Measurements from ENCODE around the gene RNASE4.

Gene RNASE4

DNA sequence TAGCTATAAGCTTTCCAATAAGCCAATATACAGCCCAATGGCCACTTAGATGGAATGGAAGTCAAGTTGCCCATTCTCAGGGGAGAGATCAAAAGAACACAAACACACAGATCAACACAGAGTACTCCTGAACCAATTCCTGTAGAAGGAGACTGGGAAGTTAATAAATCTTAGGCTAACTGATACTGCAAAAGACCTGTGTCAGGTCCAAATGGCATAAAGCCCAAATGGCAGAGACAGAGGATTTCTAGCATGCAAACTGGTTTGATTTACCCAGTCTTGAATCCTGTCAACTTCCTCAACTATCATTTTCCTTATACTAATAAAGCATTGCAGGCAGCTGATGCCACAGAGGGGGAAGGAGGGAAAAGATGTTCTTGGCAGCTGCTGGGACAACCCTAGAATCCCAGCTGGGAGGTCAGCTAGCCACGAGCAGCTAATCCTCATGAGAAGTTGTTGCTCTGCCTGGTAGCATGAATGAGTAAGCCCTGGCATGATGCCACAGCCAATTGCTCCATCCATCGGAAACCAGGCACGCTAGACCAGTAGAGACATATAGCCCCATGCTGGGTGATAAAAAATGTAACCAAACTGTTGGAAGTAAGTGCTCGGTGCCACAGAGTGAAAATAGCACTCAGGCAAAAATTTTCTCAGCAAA lies 30.4 kb downstream of the RNASE4 start:
- Histone ChIP-seq H3K27me3 (replicated peaks; ENCODE audit: insufficient read depth, low read length) (no peaks in the 10 kb centered on the region), H3K9me2 (replicated peaks; ENCODE audit: insufficient read depth, low read length) (no peaks in the 10 kb centered on the region), H2AFZ (ENCODE audit: low read length) (no peak overlapping the region), H3K9ac (ENCODE audit: low read length) (no peak overlapping the region), H3K4me2 (ENCODE audit: low read depth, low read length) (no peak overlapping the region), H3K27ac (ENCODE audit: low read length) (no peak overlapping the region), H3K79me2 (ENCODE audit: low read length) (no peaks in the 10 kb centered on the region), H3K9me3 (replicated peaks; ENCODE audit: insufficient read depth, low read length) (no peaks in the 10 kb centered on the region), H4K20me1 (ENCODE audit: insufficient read depth, low read length) (no peaks in the 10 kb centered on the region), H3F3A (ENCODE audit: insufficient read depth, low read length) (no peaks in the 10 kb centered on the region), H3K4me3 (ENCODE audit: low read length) (no peak overlapping the region), H3K36me3 (replicated peaks; ENCODE audit: insufficient read depth, low read length) (no peaks in the 10 kb centered on the region), H3K4me1 (ENCODE audit: low read length) (no peaks in the 10 kb centered on the region)
- TF ChIP-seq CTCF (IDR thresholded peaks at IDR 0.05; ENCODE audit: low read length) (no peak), EZH2 (optimal IDR thresholded peaks at IDR 0.05; ENCODE audit: low read depth, low read length) (no peak), EZH2phosphoT487 (IDR thresholded peaks at IDR 0.05; ENCODE audit: low read length) (no peak)
- no peak for DNase-seq

DNA sequence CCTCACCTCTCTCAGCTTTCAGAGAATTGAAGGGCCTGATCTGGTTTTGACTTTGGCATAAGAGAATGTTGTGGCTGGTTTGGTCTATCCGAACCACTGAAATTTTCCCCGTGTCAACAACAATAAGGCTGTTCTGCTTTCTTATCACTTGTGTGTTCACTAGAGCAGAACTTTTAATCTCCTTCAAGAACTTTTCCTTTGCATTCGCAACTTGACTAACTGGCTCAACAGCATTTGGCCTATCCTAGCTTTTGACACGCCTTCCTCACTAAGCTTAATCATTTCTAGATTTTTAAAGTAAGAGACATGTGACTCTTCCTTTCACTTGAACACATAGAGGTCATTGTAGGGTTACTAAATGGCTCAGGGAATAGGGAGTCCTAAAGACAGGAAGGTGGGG lies 35.4 kb downstream of the RNASE4 start:
- no peak overlapping the region for H3K4me3 ChIP-seq (ENCODE audit: low read length)
- H3K9me3 ChIP-seq (replicated peaks; ENCODE audit: insufficient read depth, low read length), result no peaks in the 10 kb centered on the region
- no peak overlapping the region for H2AFZ ChIP-seq (ENCODE audit: low read length)
- H4K20me1 ChIP-seq (ENCODE audit: insufficient read depth, low read length), result no peaks in the 10 kb centered on the region
- H3K4me2 ChIP-seq (ENCODE audit: low read depth, low read length), result no peak overlapping the region
- H3K27me3 ChIP-seq (replicated peaks; ENCODE audit: insufficient read depth, low read length), result no peaks in the 10 kb centered on the region
- no peak overlapping the region for H3K27ac ChIP-seq (ENCODE audit: low read length)
- no peaks in the 10 kb centered on the region for H3K79me2 ChIP-seq (ENCODE audit: low read length)
- H3F3A ChIP-seq (ENCODE audit: insufficient read depth, low read length), result no peaks in the 10 kb centered on the region
- TF ChIP-seq CTCF (IDR thresholded peaks at IDR 0.05; ENCODE audit: low read length) (no peak), EZH2phosphoT487 (IDR thresholded peaks at IDR 0.05; ENCODE audit: low read length) (no peak), EZH2 (optimal IDR thresholded peaks at IDR 0.05; ENCODE audit: low read depth, low read length) (no peak)
- no peak for DNase-seq
- no peaks in the 10 kb centered on the region for H3K4me1 ChIP-seq (ENCODE audit: low read length)
- H3K9ac ChIP-seq (ENCODE audit: low read length), result no peak overlapping the region
- no peaks in the 10 kb centered on the region for H3K36me3 ChIP-seq (replicated peaks; ENCODE audit: insufficient read depth, low read length)
- no peaks in the 10 kb centered on the region for H3K9me2 ChIP-seq (replicated peaks; ENCODE audit: insufficient read depth, low read length)

DNA sequence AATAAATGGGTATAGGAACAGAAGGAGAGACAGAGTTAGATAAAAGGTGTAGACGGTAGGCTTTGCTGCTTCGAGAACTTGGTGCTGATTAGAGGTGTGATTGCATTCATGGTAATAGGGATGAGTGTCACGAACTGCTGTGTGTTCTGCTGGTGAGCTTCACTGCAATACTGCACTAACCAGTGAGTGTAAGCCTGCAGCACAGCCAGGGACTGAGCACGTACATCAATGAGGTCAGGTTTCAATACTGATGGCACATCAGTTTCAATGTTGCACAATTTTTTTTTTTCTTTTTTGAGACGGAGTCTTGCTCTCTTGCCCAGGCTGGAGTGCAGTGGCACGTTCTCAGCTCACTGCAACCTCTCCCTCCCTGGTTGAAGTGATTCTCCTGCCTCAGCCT lies 36.4 kb downstream of the RNASE4 start:
- Histone ChIP-seq H2AFZ (ENCODE audit: low read length) (no peak overlapping the region), H3K4me3 (ENCODE audit: low read length) (no peak overlapping the region), H3K4me1 (ENCODE audit: low read length) (no peaks in the 10 kb centered on the region), H3K36me3 (replicated peaks; ENCODE audit: insufficient read depth, low read length) (no peaks in the 10 kb centered on the region), H3K27ac (ENCODE audit: low read length) (no peak overlapping the region), H3K27me3 (replicated peaks; ENCODE audit: insufficient read depth, low read length) (no peaks in the 10 kb centered on the region), H3K79me2 (ENCODE audit: low read length) (no peaks in the 10 kb centered on the region), H4K20me1 (ENCODE audit: insufficient read depth, low read length) (no peaks in the 10 kb centered on the region), H3K9me2 (replicated peaks; ENCODE audit: insufficient read depth, low read length) (no peaks in the 10 kb centered on the region), H3K4me2 (ENCODE audit: low read depth, low read length) (no peak overlapping the region), H3K9ac (ENCODE audit: low read length) (no peak overlapping the region), H3F3A (ENCODE audit: insufficient read depth, low read length) (no peaks in the 10 kb centered on the region), H3K9me3 (replicated peaks; ENCODE audit: insufficient read depth, low read length) (no peaks in the 10 kb centered on the region)
- DNase-seq, result no peak
- no peak for TF ChIP-seq EZH2 (optimal IDR thresholded peaks at IDR 0.05; ENCODE audit: low read depth, low read length)
- no peak for TF ChIP-seq EZH2phosphoT487 (IDR thresholded peaks at IDR 0.05; ENCODE audit: low read length)
- no peak for TF ChIP-seq CTCF (IDR thresholded peaks at IDR 0.05; ENCODE audit: low read length)
